H1 (cell line): ENCODE measurements around the gene ALOX5.

Source experiments
- ATF2 ChIP-seq: IDR thresholded peaks from 2 replicates; pipeline ENCODE4 v1.6.1; 2012; ENCODE audit warnings: low read length, inconsistent platforms
- CTCF ChIP-seq, 3 experiments: IDR thresholded peaks; 1 replicate in 2 of 3; 2 replicates in 1 of 3; pipeline versions ENCODE4 v1.5.1 to v1.6.1; 2011; ENCODE audit warnings: low read length in 3 of 3, mild to moderate bottlenecking in 3 of 3, inconsistent platforms in 2 of 3, low read depth in 1 of 3, moderate library complexity in 1 of 3; ENCODE audit not compliant: insufficient read depth in 1 of 3; ENCODE audit errors: control extremely low read depth in 1 of 3
- EZH2 ChIP-seq: fragments of 200-600 bp; sonication (generic); IDR thresholded peaks from 2 replicates; pipeline ENCODE4 v1.7.1; 2012; ENCODE audit warnings: low read depth, mild to moderate bottlenecking, moderate library complexity, low read length, inconsistent platforms; ENCODE audit not compliant: severe bottlenecking
- HDAC2 ChIP-seq, 2 experiments: fragments of 300-600 bp in 1 of 2; sonication (generic) in 1 of 2; IDR thresholded peaks; 2 replicates each; pipeline ENCODE4 v1.6.1; 2011 to 2012; ENCODE audit warnings: low read depth in 2 of 2, low read length in 2 of 2, mild to moderate bottlenecking in 2 of 2, moderate library complexity in 2 of 2, borderline replicate concordance in 1 of 2, inconsistent platforms in 1 of 2

GRCh38 chr10:45410807-45411606 is 37.0 kb downstream of the ALOX5 start:
- TF ChIP-seq ATF2 (no peak), EZH2 (no peak), CTCF (IDR thresholded peaks at IDR 0.05; ENCODE audit: control extremely low read depth in 1 of 3, insufficient read depth in 1 of 3, low read depth in 1 of 3, low read length in 3 of 3) (no peak), HDAC2 (IDR thresholded peaks at IDR 0.05; ENCODE audit: borderline replicate concordance in 1 of 2, low read depth in 2 of 2, low read length in 2 of 2) (no peak)
